Activated T-cell treated with anti-CD3 and anti-CD28 coated beads for 24 hours (primary cell): ENCODE results near the gene CCDC180.
"Not testable (repeated sequence)": the region's sequence is repeated elsewhere in the genome, so short reads cannot be mapped to it uniquely, and the experiment has no call there.

Source experiments
- DNase-seq: peaks from one replicate; pipeline ENCODE4 v3.0.0-alpha.2; 2020; ENCODE audit warnings: low read depth

The CCDC180 gene

GRCh38 chr9:97307500-97308163, at the start of gene CCDC180:
TSS of gene CCDC180 (plus strand) at chr9:97307659. CDS start at chr9:97308064, 405 bp downstream.
- no peak for DNase-seq

GRCh38 chr9:97259834-97260514, 47.5 kb upstream of the CCDC180 start:
- DNase-seq: not testable (repeated sequence)

GRCh38 chr9:97271292-97271691, 36.2 kb upstream of the CCDC180 start:
- DNase-seq: no peak

- DNase-seq: no peak
These were observed 35.4 kb upstream of the CCDC180 start for GRCh38 chr9:97272072-97272471.

GRCh38 chr9:97276310-97276852, 31.1 kb upstream of the CCDC180 start:
- no peak for DNase-seq

GRCh38 chr9:97277953-97278352, 29.5 kb upstream of the CCDC180 start:
- DNase-seq: no peak

- no peak for DNase-seq
These were observed 26.6 kb upstream of the CCDC180 start for GRCh38 chr9:97280755-97281330.

GRCh38 chr9:97283768-97284167, 23.7 kb upstream of the CCDC180 start:
- no peak for DNase-seq

GRCh38 chr9:97284798-97285197, 22.7 kb upstream of the CCDC180 start:
- no peak for DNase-seq

- DNase-seq: no peak
These were observed 15.3 kb upstream of the CCDC180 start for GRCh38 chr9:97292200-97292599.

GRCh38 chr9:97293207-97293721, 14.2 kb upstream of the CCDC180 start:
- DNase-seq: no peak

GRCh38 chr9:97293818-97294217, 13.6 kb upstream of the CCDC180 start:
- no peak for DNase-seq

- no peak for DNase-seq
These were observed 9.6 kb upstream of the CCDC180 start for GRCh38 chr9:97297889-97298288.

- DNase-seq: no peak
These were observed 7.5 kb upstream of the CCDC180 start for GRCh38 chr9:97299809-97300414.

- no peak for DNase-seq
These were observed 6.9 kb upstream of the CCDC180 start for GRCh38 chr9:97300586-97300985.

- DNase-seq: no peak
These were observed 5.5 kb upstream of the CCDC180 start for GRCh38 chr9:97301974-97302373.

- DNase-seq: no peak
These were observed 2.9 kb upstream of the CCDC180 start for GRCh38 chr9:97304586-97304985.

GRCh38 chr9:97305501-97306298, 1.8 kb upstream of the CCDC180 start:
- DNase-seq: no peak

GRCh38 chr9:97307091-97307490, 368 bp upstream of the CCDC180 start:
- no peak for DNase-seq

GRCh38 chr9:97309260-97309659, 1.8 kb downstream of the CCDC180 start:
- no peak for DNase-seq

- no peak for DNase-seq
These were observed 2.6 kb downstream of the CCDC180 start for GRCh38 chr9:97310023-97310422.

GRCh38 chr9:97310896-97311295, 3.4 kb downstream of the CCDC180 start:
- DNase-seq: no peak
